GM12873 (cell line): ENCODE results near the gene KIF5C.

ENCODE experiments used
- TF ChIP-seq, protein P1 (sequence below): IDR thresholded peaks from 2 replicates; pipeline ENCODE4 v1.5.1; 2012; ENCODE audit warnings: low read depth, mild to moderate bottlenecking, moderate library complexity, low read length, control low read depth; ENCODE audit not compliant: insufficient read depth; ENCODE audit errors: missing control alignments

Gene KIF5C

DNA sequence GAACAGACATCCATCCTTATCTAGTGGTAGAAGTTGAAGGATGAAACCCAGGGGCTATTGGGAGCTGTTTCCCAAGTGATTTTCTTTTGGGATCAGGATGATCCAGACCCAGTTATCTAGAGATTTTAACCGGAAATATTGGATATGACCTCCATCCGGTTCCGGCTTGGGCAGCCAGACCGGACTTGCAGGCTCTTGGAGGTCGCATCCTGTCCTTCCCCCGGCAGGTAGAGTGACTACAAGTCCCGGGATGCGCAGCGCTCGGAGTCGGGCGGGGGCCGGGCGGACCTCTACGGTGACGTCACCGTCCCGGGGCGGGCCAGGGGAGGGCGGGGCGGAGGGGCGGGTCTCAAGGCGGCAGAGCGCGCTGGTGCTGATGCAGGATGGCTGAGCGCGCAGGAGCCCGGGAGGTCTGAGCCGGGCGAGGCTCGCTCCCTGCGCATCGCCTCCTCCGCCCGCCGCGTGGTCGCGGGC lies at the start of gene KIF5C:
TSS of gene KIF5C (plus strand) at position 360 of the 474 bp plus-strand sequence. CDS start 391 bp downstream, outside the sequence.
- TF ChIP-seq, protein P1, sequence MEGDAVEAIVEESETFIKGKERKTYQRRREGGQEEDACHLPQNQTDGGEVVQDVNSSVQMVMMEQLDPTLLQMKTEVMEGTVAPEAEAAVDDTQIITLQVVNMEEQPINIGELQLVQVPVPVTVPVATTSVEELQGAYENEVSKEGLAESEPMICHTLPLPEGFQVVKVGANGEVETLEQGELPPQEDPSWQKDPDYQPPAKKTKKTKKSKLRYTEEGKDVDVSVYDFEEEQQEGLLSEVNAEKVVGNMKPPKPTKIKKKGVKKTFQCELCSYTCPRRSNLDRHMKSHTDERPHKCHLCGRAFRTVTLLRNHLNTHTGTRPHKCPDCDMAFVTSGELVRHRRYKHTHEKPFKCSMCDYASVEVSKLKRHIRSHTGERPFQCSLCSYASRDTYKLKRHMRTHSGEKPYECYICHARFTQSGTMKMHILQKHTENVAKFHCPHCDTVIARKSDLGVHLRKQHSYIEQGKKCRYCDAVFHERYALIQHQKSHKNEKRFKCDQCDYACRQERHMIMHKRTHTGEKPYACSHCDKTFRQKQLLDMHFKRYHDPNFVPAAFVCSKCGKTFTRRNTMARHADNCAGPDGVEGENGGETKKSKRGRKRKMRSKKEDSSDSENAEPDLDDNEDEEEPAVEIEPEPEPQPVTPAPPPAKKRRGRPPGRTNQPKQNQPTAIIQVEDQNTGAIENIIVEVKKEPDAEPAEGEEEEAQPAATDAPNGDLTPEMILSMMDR = no peak

DNA sequence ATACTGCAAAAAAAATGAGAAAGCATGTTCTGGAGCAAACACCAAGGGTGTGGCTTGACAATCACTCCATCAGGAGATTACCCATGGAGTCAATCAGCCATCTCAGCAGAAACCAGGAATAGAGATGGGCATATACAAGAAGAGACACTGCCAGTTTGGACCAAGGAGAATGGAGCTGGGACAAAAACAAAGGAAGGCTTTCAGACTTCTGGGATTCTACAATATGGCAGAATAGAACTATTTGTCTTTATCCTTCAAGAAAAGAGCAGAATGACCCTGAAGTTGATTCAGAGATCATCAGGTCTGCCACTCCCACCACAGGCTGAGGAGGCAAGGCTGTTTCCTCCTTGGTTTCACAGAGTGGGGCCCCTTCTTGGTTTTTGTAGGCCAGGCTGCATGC lies 48.2 kb upstream of the KIF5C start:
- TF ChIP-seq, protein P1 = no peak

DNA sequence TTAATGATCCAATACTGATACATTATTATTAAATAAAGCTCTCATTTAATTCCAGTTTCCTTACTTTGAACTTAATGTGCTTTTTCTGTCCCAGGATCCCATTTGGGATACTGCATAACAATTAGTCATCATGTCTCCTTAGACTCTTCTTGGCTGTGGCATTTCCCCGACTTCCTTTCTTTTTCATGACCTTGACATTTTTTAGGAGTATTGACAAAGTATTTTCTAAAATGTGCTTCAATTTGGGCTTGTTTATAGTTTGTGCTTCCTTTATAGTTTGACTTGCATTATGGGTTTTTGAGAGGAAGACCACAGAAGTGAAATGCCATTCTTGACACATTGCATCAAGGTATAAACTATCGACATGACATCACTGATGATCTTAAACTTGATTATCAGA lies 46.1 kb upstream of the KIF5C start:
- TF ChIP-seq, protein P1 = no peak

DNA sequence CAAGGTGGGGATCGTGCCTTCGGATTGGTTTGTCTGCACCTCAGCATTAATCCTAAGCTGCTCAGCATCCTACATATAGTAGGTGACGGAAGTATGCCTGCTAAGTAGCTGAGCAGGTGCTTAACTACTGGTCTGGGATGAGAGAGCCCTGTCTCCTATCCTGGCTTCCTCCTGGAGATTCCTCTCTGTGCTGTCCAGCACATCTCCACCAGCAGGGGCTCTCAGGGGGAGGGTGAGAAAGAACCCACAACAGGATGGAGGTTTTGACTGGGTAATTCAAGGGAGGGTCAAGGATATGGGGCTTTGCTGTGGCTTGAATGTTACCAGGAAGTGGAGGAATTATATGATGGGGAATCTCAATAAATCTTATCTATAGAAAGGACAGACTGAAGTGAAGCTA lies 45.4 kb upstream of the KIF5C start:
- TF ChIP-seq, protein P1 = peak; percentile 4

DNA sequence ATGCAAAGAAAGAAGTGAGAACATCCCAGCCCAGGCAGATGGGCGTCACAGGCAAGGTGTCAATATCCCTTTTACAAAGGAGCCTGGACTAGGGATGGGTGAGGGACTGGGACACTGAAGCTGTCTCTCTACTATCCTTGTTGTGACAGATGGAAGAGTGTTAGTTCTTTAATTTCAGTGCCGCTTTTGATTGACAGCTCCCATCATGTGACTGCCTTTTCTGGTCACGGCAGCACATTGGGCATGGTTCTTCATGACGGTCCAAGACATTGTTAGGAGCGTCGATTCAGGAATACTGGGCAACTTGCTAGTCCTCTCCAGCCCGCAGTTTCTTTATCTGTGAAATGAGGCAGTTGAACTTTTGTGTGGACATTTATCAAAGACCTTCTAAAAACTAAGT lies 42.4 kb upstream of the KIF5C start:
- TF ChIP-seq, protein P1 = no peak

DNA sequence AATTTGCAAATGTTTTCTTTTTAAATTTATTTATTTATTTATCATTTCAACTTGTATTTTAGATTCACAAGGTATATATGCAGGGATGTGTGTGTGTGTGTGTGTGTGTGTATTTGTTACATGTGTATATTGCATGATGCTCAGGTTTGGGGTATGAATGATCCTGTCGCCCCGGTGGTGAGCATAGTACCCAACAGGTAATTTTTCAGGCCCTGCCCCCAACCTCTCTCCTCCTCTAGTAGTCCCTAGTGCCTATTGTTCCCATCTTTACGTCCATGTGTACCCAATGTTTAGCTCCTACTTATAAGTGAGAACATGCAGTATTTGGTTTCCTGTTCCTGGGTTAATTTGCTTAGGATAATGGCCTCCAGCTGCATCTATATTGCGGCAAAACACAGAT lies 33.0 kb upstream of the KIF5C start:
- TF ChIP-seq, protein P1 = no peak

DNA sequence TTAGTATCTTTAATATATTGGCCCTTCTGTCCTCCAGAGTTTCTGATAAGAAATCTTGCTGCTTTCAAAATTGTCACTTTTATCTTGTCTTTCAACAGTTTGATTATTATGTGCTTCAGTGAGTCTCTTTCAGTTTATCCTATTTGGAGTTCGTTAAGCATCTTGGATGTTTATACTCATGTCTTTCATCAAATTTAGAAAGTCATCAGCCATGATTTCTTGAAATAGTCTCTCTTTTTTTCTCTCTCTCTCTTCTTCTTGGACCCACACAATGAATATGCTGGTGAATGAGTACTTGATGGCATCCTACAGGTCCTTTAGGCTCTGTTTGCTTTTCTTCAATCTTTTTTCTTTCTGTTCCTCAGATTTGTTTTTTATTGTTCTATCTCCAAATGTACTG lies 26.9 kb upstream of the KIF5C start:
- TF ChIP-seq, protein P1 = no peak

DNA sequence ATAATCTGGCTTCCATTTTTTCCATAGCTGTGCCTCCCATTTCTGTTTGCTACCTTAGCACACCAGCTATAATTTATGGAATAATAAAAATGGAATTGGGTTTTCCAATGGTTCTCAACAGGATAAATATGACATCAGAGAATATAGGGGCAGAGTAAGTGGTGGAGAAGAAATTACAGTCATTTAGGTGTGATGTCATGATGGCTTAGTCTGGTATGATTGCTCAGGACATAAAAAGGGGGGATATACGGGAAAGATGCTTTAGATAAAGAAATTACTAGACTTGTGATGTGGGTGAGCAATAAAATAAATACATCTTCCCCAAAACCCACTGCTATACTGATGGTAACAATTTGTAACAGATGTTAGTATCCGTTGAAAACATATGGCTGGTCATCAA lies 21.6 kb upstream of the KIF5C start:
- TF ChIP-seq, protein P1 = no peak
